ENCODE measurements around the gene GPR55. TPM values are rescaled to one million over a fixed set of nuclear protein-coding genes. Genes with fewer than 3 reads are reported as not detected.

Gene GPR55
- total and polyA plus RNA-seq, 2 donors (not counting 3 experiments of a cell fraction or from before 2014, with no cell fraction given), result not detected

- no peaks in the 10 kb centered on the region for H3K9me1 ChIP-seq (replicated peaks; ENCODE audit: control insufficient read depth, extremely low read depth, insufficient read depth, low read length)
- H3K27me3 ChIP-seq (ENCODE audit: control insufficient read depth in 2 of 2, insufficient read depth in 2 of 2, low read length in 2 of 2), result peaks cover 0 to 3% of the 10 kb centered on the region in 2 experiments
- intact Hi-C loops (cut with micrococcal nuclease), result no loop called here
- dilution Hi-C loops (cut with MboI; ENCODE audit: extremely low pct_ligation_motif_present, low sequenced_read_pairs), result no loop called here
- no peak overlapping the region for H3K9ac ChIP-seq (replicated peaks; ENCODE audit: extremely low read depth, insufficient read depth, low read length)
- no peak overlapping the region for H3K4me3 ChIP-seq (replicated peaks in 1 of 3; ENCODE audit: insufficient read depth in 1 of 3, low read depth in 1 of 3, low read length in 3 of 3)
- ChIA-PET POLR2A (no interaction called here), CTCF (no interaction called here)
- FAIRE-seq (no peak), DNase-seq (ENCODE audit: low read depth, low spot score) (no peak)
- no peak overlapping the region for H3K27ac ChIP-seq (ENCODE audit: insufficient read depth, low read depth, low read length)
- H3K4me1 ChIP-seq (ENCODE audit: control insufficient read depth, extremely low read depth, insufficient read depth, low read length), result no peaks in the 10 kb centered on the region
- H4K20me1 ChIP-seq (replicated peaks; ENCODE audit: control insufficient read depth, extremely low read depth, insufficient read depth, low read length), result no peaks in the 10 kb centered on the region
- no peaks in the 10 kb centered on the region for H3K36me3 ChIP-seq (ENCODE audit: control insufficient read depth in 2 of 2, extremely low read depth in 1 of 2, insufficient read depth in 2 of 2, low read length in 2 of 2)
- BruUV-seq (replicated peaks), result no TSS peak
- no peaks in the 10 kb centered on the region for H3K9me3 ChIP-seq (replicated peaks; ENCODE audit: control insufficient read depth, insufficient read depth, low read length)
- TF ChIP-seq EZH2 (IDR thresholded peaks at IDR 0.05; ENCODE audit: borderline replicate concordance, low read depth, low read length, severe bottlenecking), result no peak
- no peak for TF ChIP-seq MYC (IDR thresholded peaks at IDR 0.05; ENCODE audit: low read depth, low read length)
- no peak for TF ChIP-seq FOS (IDR thresholded peaks at IDR 0.05; ENCODE audit: borderline replicate concordance, insufficient read depth, low read length)
- no peak for TF ChIP-seq GATA2 (IDR thresholded peaks at IDR 0.05; ENCODE audit: insufficient read depth, insufficient read length, low read depth, low read length)
- no peak for TF ChIP-seq MAX (IDR thresholded peaks at IDR 0.05; ENCODE audit: insufficient read depth, insufficient read length)
- TF ChIP-seq POLR2AphosphoS5 (IDR thresholded peaks at IDR 0.05; ENCODE audit: insufficient read depth, low read depth, low read length), result no peak
- no peak for TF ChIP-seq CTCF (IDR thresholded peaks at IDR 0.05; ENCODE audit: extremely low read depth in 1 of 2, insufficient read depth in 1 of 2, low read depth in 1 of 2, low read length in 2 of 2)
- no peak for TF ChIP-seq JUN (IDR thresholded peaks at IDR 0.05; ENCODE audit: borderline replicate concordance, insufficient read depth, insufficient read length, low read depth)
- no peak for TF ChIP-seq POLR2A (IDR thresholded peaks at IDR 0.05; ENCODE audit: low read depth, low read length)
- no peak overlapping the region for H2AFZ ChIP-seq (ENCODE audit: low read depth, low read length)
- H3K79me2 ChIP-seq (ENCODE audit: control insufficient read depth, insufficient read depth, low read length), result no peaks in the 10 kb centered on the region
- no peak overlapping the region for H3K4me2 ChIP-seq (ENCODE audit: insufficient read depth, low read length)
Measured at GRCh38 chr2:230886206-230886605, 38.8 kb downstream of the GPR55 start.

Measured in endothelial cell of umbilical vein (primary cell).